Stimulated activated CD4-positive, alpha-beta T cell treated with anti-CD3 and anti-CD28 coated beads, Interleukin-12 subunit alpha, Interleukin-12 subunit beta, amount 100 ng/mL, for 24 hours (primary cell): ENCODE measurements around the gene PDLIM7.
"Not testable (repeated sequence)": the region's sequence is repeated elsewhere in the genome, so short reads cannot be mapped to it uniquely, and the experiment has no call there.

Experiments
- DNase-seq, 2 experiments: peaks; one replicate each; pipeline ENCODE4 v3.0.0-alpha.2; 2020; ENCODE audit warnings: low read depth in 2 of 2

The PDLIM7 gene

GRCh38 chr5:177491983-177492746 is 5.2 kb downstream of the PDLIM7 start:
- DNase-seq = no peak

GRCh38 chr5:177491429-177491945 is 5.9 kb downstream of the PDLIM7 start:
- no peak for DNase-seq

- no peak for DNase-seq
Observed at GRCh38 chr5:177490992-177491391, 6.4 kb downstream of the PDLIM7 start.

GRCh38 chr5:177490311-177490991 is 7.0 kb downstream of the PDLIM7 start:
- DNase-seq = no peak

DNA sequence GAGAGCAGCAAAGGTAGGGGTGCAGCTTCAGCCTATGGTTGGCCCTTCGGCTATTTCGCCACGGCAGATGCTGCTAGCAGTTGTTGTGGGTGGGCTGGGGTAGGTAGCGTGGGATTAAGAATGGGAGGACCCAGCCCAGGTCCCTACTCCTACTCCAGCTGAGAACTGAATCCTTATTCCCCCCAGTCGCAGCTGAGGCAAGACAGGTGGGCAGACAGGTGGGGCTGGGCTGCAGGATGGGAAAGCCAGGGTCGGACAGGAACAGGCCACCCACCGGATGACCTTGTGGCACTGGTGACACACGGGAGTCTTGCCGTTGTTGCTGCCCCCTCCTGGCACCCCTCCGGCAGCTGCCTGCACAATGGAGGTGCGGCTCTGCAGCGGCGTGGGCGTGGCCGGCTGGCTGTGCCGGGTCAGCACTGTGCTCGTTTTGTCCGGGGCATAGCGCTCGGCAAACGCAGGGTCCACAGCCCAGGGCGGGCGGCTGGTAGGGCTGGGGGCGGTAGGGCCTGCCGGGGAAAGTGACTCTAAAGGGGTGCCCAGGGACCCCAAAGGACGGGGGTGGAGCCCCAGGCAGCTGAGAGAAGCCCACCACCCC is 8.2 kb downstream of the PDLIM7 start:
- DNase-seq = no peak

DNA sequence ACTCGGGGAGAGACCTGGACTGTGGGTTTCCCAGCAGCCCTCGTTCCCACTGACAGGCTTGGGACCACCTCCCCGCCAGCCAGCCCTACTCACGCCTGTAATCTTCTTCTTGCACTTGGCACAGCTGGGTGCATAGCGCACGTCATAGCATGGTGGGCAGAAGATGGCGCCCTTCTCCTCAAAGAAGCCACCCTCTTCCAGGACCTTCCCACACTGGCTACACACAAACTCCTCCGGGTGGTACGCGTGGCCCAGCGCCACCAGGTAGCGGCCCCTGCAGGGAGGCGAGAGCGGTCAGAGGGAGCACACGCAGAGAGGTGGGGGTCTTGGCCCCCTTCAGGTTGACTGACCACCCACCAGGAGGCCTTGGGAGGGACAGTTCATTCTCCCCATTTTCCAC is 9.4 kb downstream of the PDLIM7 start:
- no peak for DNase-seq

DNA sequence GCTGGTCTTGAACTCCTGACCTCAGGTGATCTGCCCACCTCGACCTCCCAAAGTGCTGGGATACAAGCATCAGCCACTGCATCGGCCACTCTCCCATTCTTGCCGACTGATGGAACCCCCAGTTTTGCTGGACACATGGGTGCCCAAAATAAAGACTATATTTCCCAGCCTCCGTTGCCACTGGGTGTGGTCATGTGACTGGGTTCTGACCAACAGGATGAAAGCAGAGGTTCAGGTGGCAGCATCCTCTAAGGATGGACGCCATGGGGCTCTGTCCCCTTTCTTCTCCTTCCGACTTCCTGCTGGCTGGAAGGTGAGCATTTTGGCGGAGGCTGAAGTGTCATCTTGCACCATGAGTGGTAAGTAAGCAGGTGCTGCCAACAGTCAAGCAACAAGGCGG is 10.3 kb downstream of the PDLIM7 start:
- DNase-seq = no peak

DNA sequence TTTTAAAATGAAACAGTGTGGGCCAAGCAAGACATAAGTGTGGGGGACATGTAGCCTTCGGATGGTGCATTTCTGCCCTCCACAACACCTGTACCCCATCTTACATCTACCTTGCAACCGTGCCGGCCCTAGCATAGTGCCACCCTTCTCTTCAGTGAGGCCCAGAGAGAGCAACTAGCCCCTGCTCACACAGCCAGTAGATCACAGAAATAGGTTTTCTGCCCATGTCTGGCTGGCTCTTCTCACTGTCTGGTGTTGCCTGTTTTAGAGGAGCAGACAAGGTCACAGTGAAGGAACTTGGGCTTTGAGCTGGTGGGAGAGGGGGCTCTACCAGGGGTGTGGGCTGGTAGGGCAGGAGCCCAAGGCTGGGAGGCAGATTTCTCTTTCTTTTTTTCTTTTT is 11.1 kb downstream of the PDLIM7 start:
- no peak for DNase-seq

- DNase-seq = not testable (repeated sequence)
Observed at GRCh38 chr5:177485753-177486152, 11.7 kb downstream of the PDLIM7 start.

GRCh38 chr5:177484902-177485549 is 12.4 kb downstream of the PDLIM7 start:
- DNase-seq = no peak

- no peak for DNase-seq
Observed at GRCh38 chr5:177483994-177484901, 13.2 kb downstream of the PDLIM7 start.

DNA sequence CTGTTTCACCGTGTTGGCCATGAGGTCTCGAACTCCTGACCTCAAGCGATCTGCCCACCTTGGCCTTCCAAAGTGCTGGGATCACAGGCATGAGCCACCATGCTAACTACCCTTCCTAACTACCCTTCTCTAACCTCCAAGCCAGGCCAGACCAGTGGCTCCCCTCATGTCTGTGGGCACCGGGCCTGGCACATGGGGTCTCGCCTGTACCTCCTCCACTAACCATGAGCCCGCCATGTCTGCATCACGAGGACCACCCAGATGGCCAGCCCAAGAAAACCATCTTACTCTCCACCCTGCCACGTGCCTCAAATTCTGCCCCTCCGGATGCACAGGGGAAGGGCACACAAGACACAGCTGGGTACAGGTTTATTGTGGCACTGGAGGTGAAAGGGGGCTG is 14.4 kb downstream of the PDLIM7 start:
- DNase-seq = no peak

- DNase-seq = no peak
Observed at GRCh38 chr5:177482359-177482795, 15.0 kb downstream of the PDLIM7 start.

GRCh38 chr5:177479774-177480173 is 17.6 kb downstream of the PDLIM7 start:
- DNase-seq = no peak

DNA sequence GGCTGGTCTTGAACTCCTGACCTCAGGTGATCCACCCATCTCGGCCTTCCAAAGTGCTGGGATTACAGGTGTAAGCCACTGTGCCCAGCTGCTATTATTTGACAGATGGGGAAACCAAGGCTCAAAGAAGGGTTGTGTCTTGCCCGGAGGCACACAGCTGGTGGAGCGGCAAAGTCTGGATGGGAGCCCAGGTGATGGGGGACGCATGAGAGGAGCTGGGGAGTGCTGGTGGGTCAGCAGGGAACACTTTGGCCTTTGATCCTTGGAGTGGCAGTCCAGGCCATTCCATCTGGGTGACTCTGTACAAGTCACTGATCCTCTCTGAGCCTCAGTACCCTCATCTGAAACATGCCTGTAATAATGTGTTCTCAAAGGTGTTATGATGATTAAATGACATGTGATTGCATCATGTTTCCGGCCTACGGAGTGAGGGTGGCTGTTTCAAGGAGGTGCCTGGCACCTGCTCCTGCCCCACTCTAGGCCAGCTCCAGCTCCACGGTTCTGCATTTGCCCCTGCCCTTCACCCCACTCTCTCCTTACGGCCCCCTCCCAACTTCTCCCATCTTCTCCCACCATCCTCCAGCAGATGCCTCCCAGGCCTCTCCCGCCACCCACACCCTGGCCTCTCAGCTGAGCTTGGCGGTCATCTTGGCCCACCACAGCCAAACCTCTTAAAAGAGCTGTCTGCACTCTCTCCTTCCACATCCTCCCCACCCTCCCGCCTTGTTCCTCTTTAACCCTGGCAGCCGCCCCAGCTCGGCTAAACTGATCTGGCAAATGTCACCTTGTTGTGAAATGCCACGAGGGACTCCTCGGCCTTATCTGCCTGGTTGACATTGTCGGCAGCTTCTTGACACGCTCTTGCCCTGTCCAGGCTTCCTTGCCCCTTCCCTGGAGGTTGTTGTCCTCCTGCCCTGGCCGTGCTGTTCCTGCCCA is 18.4 kb downstream of the PDLIM7 start:
- no peak for DNase-seq

DNA sequence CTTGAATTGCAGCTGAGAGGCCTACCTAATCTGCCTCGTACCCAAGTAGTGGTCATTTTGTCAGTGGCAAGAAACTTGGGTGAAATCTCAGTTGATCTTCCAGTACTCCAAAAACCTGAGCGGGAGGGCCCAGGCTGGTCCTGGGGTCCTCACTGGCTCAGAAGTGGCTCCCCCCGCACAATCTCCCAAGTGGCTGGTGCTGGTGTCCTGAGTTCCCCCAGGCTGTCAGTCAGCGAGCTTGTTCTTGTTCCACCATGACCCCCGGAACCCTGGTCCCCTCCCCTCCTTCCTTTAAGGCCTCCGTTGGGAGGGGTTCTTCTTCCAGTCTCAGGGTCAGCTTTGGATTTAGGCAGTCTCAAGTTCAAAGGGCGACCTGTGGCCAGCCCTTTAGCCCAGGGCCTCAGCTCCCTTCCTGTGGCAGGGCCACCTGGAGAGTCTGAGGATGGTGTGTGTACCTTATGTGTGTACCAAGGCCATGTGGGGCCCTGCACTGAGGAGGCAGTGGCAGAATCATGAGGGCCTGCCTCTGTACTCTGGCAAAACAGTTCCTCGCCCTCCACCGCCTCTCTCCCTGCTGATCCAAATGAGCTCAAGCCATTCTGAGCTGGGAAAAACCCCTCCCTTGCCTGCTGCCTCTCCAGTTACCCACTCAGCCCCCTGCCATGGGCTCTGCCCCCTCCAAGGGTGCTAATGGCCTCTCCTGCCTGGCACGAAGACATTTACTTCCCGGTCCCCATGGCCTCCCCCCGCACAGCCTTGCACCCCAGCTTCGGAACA is 19.5 kb downstream of the PDLIM7 start:
- DNase-seq = no peak

- DNase-seq = no peak
Observed at GRCh38 chr5:177476531-177477233, 20.7 kb downstream of the PDLIM7 start.

DNA sequence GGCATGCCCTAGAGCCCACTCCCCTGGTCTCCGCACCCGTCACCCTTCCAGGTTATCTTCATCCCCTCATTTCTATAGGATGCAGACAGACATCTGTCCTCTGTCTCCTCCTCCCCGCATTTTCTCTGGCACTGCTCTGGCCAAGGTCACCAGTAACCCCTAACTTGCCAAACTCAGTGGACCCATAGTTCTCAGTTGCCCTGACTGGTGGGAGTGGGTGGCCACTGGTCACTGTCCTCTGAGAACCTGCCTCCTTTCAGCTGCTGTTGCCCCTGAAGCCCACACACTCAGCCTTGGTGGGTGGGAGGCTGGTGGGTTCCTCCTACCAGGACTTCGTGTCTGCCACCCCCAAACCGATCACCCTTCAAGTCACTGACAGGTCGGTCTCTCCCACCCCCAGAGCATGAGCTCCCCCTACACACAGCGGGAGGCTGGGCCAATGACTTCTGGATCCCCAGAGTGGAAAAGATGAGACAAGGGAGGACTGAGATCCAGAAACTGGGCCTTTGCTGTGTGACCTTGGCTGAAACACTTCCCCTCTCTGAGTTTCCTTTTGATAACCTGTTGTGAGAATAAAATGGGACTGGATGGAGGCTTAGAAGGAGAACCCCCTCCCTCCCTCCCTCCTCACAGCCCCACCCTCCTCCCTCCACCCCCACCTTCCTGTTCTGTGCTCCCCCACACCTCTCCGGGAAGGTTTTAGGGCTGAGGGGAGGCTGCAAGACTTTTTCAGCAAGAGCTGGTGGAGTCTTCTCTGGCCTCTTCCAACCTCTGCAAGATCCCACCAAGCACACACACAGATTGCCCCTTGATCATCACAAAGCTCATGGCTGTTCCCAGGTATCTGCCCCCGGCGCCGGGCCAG is 21.6 kb downstream of the PDLIM7 start:
- no peak for DNase-seq
